Stimulated activated CD8-positive, alpha-beta memory T cell treated with anti-CD3 and anti-CD28 coated beads, Interleukin-15, amount 100 ng/mL, for 24 hours (primary cell): ENCODE measurements around the gene TMEM209.
"Not testable (repeated sequence)": the region's sequence is repeated elsewhere in the genome, so short reads cannot be mapped to it uniquely, and the experiment has no call there.

ENCODE experiments used
- DNase-seq: peaks from one replicate; pipeline ENCODE4 v3.0.0-alpha.2; 2020; ENCODE audit warnings: low read depth

TMEM209 gene

GRCh38 chr7:130162196-130162595, 43.0 kb downstream of the TMEM209 start:
- no peak for DNase-seq

DNA sequence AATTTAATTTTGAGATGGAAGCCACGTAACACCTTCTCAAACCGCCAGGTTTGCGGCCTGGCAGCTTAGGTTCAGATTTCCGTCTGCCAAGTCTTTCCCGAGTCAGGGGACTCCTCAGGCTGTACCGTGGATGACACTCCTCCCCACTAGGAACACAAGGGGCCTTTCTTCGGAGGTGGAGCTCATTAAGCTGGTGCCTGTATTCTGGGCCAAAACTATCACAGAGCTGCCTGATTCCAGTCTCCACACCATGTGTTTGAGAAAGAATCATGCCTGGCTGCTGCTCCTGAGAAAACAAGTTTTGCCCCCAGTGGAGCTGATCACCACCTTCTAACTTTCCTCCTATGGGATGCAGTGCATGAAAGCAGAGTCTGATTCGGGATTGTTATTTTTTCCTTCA, 44.8 kb downstream of the TMEM209 start:
- no peak for DNase-seq

DNA sequence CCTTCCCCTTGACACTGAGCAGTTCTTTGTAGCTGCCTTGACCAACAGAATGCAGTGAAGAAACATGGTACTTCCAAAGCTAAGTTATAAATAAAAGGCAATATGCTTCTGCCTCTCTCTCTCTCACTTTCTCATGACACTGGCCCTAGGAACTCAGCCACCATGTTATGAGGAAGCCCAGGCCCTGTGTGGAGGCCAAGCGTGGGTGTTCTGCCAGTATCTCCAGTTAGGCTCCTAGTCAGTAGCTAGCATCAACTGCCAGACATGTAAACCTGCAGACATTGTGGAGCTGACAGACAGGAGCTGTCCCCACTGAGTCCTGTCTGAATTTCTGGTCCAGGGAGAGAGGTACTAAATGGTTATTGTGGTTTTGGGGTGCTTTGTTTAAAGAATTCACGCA, 45.2 kb downstream of the TMEM209 start:
- DNase-seq = no peak

DNA sequence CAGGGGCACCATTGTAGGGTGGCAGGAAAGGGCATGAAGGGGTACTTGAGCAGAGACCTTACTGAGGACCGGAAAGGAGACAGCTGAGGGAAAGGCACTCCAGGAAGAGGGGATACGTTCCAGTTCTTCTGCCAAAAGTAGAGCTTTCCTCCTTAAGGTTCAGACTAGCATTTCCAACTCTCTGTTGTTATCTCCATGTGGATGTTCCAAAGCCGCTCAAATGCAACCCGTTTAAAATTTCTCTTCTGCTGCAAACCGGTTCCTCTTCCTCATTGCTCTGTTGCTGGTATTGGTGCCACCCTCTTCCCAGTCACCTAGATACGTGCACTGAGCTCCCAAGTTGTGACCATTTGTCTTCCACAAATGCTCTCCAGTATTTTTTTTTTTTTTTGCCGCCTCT, 47.5 kb downstream of the TMEM209 start:
- no peak for DNase-seq

GRCh38 chr7:130156140-130156539, 49.1 kb downstream of the TMEM209 start:
- DNase-seq = no peak

DNA sequence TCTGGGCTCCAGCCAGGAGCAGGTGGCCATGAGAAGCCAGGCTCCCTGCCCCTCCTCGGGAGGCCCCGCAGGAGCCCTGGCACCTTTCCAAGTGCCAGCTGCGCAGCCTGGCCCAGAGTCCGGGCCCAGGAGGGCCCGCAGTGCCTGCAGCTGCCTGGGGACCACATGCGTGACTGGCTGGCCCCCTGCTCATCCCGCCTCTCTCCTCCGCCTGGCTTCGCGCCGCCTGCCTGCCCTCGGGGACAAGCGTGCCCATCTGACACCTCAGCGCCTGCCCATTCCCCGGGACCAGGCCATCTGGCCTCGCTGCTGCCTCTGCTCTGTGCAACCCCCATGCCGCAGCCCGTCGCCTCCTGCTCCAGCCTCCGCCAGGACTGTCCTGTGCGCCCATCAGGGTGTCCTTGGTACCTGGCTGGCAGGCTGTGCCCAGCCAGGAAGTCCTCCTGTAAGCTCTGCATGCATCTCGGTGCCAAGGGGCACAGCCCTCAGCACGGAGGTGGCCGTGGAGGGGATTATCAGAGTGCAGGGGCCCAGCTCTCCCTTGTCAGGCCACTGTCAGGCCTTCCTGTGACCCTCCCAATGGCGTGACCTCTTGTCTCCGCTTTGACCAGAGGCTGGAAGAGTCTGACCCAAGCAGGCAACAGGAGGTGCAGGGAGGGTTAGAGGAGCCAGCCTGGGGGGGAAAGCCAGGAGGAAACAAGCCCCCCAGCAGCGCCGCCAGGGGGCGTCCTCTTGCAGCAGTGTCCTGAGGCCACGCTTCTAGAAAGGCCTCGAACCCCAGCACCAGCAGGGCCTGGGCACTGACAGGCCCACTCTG, 50.5 kb downstream of the TMEM209 start:
- DNase-seq = no peak

GRCh38 chr7:130154131-130154500, 51.1 kb downstream of the TMEM209 start:
- no peak for DNase-seq

- DNase-seq = no peak
Observed at GRCh38 chr7:130153211-130153908, 51.8 kb downstream of the TMEM209 start.

DNA sequence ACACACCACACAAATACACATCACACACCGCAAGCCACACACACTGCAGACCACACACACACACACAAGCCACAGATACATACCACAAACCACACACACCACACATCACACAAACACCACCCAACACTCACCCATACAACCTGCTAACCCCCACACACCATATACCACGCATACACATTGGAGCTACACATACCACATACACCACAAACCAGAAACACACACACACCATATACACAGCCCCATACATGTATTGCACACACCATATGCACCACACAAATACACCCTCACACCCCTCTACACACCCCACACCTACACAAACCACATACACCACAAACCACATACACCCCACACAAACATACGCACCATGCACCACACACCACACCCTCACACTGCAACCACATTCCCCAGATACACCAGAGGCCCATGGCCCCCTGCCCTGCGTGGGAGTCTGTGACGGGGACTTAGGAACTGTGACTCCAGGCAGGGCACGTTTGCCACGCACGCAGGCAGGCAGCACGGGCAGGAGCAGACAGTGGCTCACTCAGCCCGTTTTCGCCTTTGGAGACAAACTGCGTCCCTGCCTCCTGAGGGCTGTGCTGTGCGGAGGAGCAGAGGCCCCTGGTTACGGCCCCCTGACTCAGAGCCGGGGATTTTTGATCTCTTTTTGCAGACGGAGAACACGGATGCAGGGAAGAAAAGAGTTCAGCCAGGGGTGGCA, 52.6 kb downstream of the TMEM209 start:
- no peak for DNase-seq

DNA sequence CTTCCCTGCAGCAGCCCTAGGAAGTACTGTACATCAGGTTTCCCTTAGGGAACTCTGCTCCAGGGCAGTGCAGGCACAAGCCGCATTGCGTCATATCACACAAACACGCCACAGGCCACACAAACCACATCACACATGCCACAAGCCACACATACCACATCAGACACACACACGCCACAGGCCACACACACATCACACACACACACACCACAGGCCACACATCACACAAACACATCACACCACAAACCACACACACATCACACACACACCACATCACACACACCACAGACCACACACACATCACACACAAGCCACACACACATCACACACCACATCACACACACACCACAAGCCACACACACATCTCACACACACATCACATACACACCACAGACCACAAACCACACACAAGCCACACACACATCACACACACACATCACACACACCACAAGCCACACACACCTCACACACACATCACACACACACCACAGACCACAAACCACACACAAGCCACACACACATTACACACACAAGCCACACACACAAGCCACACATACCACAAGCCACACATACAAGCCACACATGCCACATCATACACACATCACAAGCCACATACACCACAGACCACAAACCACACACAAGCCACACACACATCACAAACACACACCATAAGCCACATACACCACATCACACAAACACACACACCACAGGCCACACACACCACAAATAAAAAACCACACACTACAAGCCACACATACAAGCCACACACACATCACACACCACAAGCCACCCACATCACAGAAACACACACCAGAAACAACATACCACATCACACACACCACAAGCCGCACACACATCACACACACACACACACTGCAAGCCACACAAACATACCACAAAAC, 53.4 kb downstream of the TMEM209 start:
- DNase-seq = no peak

DNA sequence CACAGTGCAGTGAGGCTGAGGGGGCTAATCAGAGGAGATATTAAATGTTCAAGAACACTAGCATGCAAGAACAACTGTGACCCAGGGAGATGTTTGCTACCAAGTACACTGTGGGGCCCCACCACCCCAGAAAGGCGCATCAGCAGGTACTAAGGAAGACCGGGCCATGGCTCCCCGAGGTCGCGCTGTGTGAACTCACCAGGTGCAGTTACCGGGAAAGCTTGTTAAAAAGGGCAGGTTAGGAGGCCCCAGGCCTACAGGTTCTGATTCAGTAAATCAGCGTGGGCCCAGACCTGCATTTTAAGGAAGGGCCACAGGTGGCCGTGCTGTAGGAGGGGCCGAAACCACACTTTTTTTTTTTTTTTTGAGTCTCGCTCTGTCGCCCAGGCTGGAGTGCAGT, 54.6 kb downstream of the TMEM209 start:
- DNase-seq = no peak

- DNase-seq = no peak
Observed at GRCh38 chr7:130149281-130150139, 55.7 kb downstream of the TMEM209 start.

- DNase-seq = no peak
Observed at GRCh38 chr7:130148561-130148960, 56.6 kb downstream of the TMEM209 start.

DNA sequence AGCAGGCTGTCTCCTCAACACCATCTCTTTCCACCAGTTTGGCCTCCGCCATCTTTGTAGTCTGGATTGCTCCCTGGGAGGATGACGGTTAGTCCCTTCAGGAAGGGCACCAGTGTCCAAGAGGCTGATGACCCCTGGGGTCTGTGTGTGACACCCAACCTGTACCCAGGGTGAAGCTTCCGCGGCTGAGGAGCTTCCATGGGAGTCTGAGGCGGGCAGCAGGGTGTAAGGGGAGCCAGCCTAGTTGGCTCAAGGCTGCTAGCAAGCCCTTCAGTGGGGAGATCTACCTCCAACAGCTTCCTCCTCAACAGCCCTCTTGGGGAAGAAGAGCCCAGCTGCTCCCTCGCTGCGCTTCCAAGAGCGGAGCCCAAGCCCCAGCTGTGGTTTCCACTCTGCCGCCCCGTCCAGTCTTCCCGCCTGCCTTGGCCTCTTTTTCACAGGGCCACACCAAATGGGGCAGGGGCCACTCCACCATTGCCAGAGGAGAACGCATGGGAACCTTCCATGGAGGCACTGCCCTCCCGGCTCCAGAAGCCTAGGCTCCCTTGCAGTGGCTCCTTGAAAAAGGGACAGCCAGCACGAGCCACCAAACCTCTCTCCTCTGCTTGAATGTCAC, 57.4 kb downstream of the TMEM209 start:
- no peak for DNase-seq

- DNase-seq = no peak
Observed at GRCh38 chr7:130146693-130147405, 58.4 kb downstream of the TMEM209 start.

DNA sequence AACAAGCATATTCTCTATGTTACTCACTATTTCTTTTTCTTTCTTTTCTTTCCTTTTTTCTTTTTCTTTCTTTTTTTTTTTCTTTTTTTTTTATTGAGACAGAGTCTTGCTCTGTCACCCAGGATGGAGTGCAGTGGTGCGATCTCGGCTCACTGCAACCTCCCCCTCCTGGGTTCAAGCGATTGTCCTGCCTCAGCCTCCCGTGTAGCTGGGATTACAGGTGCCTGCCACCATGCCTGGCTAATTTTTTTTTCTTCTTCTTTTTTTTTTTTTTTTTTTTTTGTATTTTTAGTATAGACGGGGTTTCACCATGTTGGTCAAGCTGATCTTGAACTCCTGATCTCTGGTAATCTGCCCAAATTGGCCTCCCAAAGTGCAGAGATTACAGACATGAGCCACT, 59.1 kb downstream of the TMEM209 start:
- not testable (repeated sequence) for DNase-seq

DNA sequence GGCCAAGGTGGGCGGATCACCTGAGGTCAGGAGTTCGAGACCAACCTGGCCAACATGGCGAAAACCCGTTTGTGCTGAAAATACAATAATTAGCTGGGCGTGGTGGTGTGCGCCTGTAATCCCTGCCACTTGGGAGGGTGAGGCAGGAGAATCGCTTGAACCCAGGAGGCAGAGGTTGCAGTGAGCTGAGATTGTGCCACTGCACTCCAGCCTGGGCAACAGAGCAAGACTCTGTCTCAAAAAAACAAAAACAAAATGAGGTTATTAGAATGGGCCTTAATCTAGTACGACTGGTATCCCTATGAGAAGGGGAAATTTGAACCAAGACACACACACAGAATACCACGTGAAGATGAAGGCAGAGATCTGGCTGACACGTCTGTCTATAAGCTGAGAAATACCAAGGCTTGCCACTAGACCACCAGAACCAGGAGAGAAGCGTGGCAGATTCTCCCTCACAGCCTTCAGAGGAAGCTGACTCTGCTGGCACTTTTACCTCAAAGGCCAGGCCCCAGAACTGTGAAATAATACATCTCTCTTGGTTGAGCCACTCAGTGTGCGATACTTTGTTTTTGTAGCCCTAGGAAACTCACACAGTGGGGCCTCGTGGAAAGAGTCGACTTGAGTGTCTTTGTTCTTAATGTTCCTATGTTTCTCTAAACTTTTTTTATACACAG, 59.6 kb downstream of the TMEM209 start:
- DNase-seq = no peak

DNA sequence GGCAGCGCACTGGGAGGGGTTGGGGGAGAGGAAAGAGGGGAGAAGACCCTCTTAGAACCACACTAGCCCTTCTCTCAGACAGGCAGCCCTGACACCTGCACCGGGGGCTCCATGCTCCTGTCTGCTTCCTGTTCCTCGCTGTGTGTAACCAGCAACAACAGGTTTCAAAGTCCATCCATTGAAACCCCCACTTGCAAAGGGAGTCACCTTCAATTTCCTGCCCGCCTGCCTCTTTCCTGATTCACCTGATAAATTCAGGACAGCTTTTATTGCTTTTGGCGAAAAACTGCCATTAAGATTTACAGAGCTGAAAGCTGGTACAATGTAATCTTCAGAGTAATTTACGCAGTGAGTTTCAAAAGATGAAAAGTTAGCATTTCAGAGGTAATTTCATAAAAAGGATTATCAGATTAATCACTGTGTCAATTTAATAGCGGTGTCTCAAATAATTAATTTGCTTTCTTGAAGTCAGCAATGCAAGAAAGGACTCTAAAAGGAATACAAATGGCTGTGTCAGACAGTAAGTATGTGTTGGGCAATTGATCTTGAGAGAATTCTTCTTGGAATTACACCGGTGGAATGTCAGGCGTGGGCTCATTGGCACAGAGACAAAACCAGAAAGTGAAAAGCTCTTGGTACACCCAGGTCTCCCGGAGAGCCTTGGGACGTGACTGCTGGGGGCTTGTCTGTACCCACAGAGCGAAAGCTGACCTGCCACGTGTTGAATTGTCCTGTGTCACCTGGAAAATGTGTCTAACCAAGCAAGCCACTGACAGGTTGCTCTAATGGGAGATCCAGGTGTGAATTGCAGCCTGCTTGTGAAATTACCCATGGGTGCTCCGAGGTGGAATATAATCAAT, 60.7 kb downstream of the TMEM209 start:
- no peak for DNase-seq
